Measurements from ENCODE around the gene PALM.

DNA sequence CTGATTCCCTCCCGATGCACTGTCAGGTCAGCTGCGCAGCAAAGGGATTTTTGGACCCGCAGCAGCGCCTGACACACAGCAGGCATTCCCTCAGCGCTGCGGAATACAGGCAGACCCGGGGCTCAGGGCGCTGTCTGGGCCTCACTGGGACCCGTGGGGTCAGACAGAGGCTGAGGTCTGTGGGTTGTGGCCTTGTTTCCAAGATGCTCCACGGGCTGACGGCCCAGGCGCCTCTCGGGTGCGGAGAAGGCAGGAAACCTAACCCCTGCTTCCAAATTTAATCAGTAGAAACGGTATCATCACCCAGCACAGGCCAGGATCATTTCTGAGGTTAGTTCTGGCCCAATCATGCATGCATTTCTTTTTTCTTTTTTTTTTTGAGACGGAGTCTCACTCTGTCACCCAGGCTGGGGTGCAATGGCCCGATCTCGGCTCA is 45.0 kb upstream of the PALM start:
- TF ChIP-seq, protein P1, sequence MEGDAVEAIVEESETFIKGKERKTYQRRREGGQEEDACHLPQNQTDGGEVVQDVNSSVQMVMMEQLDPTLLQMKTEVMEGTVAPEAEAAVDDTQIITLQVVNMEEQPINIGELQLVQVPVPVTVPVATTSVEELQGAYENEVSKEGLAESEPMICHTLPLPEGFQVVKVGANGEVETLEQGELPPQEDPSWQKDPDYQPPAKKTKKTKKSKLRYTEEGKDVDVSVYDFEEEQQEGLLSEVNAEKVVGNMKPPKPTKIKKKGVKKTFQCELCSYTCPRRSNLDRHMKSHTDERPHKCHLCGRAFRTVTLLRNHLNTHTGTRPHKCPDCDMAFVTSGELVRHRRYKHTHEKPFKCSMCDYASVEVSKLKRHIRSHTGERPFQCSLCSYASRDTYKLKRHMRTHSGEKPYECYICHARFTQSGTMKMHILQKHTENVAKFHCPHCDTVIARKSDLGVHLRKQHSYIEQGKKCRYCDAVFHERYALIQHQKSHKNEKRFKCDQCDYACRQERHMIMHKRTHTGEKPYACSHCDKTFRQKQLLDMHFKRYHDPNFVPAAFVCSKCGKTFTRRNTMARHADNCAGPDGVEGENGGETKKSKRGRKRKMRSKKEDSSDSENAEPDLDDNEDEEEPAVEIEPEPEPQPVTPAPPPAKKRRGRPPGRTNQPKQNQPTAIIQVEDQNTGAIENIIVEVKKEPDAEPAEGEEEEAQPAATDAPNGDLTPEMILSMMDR (IDR thresholded peaks at IDR 0.05; ENCODE audit: poor library complexity): no peak
- TF ChIP-seq EZH2phosphoT487 (IDR thresholded peaks at IDR 0.05; ENCODE audit: low read depth, severe bottlenecking, unreplicated experiment): no peak
